ENCODE measurements around the gene ACTA2.

GRCh38 chr10:88996927-88997326, 44.4 kb upstream of the ACTA2 start:
- TF ChIP-seq, protein P1, sequence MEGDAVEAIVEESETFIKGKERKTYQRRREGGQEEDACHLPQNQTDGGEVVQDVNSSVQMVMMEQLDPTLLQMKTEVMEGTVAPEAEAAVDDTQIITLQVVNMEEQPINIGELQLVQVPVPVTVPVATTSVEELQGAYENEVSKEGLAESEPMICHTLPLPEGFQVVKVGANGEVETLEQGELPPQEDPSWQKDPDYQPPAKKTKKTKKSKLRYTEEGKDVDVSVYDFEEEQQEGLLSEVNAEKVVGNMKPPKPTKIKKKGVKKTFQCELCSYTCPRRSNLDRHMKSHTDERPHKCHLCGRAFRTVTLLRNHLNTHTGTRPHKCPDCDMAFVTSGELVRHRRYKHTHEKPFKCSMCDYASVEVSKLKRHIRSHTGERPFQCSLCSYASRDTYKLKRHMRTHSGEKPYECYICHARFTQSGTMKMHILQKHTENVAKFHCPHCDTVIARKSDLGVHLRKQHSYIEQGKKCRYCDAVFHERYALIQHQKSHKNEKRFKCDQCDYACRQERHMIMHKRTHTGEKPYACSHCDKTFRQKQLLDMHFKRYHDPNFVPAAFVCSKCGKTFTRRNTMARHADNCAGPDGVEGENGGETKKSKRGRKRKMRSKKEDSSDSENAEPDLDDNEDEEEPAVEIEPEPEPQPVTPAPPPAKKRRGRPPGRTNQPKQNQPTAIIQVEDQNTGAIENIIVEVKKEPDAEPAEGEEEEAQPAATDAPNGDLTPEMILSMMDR (IDR thresholded peaks at IDR 0.05) = no peak
- TF ChIP-seq POLR2A (IDR thresholded peaks at IDR 0.05) = no peak
